Measurements from ENCODE around the gene ZKSCAN2.

The ZKSCAN2 gene

GRCh38 chr16:25212636-25213035 is 45.0 kb downstream of the ZKSCAN2 start:
- Histone ChIP-seq H4K20me1 (ENCODE audit: insufficient read depth, low read length, poor library complexity, severe bottlenecking) (no peaks in the 10 kb centered on the region), H2AFZ (ENCODE audit: low read length) (no peak overlapping the region), H3K9ac (ENCODE audit: low read depth, low read length, poor library complexity, severe bottlenecking) (no peak overlapping the region), H3K27me3 (ENCODE audit: insufficient read depth, low read length, poor library complexity, severe bottlenecking) (no peaks in the 10 kb centered on the region), H3K9me2 (replicated peaks; ENCODE audit: low read depth, low read length) (no peaks in the 10 kb centered on the region), H3K36me3 (ENCODE audit: insufficient read depth, low read length) (no peaks in the 10 kb centered on the region), H3K4me1 (ENCODE audit: insufficient read depth, low read length, poor library complexity, severe bottlenecking) (peaks cover 8% of the 10 kb centered on the region), H3K4me3 (ENCODE audit: low read length, poor library complexity, severe bottlenecking) (no peak overlapping the region), H3K9me3 (ENCODE audit: insufficient read depth, low read depth, low read length) (no peaks in the 10 kb centered on the region), H3K79me2 (ENCODE audit: insufficient read depth, low read length) (no peaks in the 10 kb centered on the region), H3F3A (ENCODE audit: low read depth) (no peaks in the 10 kb centered on the region), H3K4me2 (ENCODE audit: low read depth, low read length, poor library complexity, severe bottlenecking) (no peak overlapping the region)
- TF ChIP-seq CTCF (conservative IDR thresholded peaks at IDR 0.05; ENCODE audit: low read length) (no peak), EZH2phosphoT487 (IDR thresholded peaks at IDR 0.05; ENCODE audit: borderline replicate concordance) (no peak)

GRCh38 chr16:25210758-25211157 is 46.9 kb downstream of the ZKSCAN2 start:
- Histone ChIP-seq H3K9me3 (ENCODE audit: insufficient read depth, low read depth, low read length) (no peaks in the 10 kb centered on the region), H3F3A (ENCODE audit: low read depth) (no peaks in the 10 kb centered on the region), H3K27me3 (ENCODE audit: insufficient read depth, low read length, poor library complexity, severe bottlenecking) (no peaks in the 10 kb centered on the region), H2AFZ (ENCODE audit: low read length) (no peak overlapping the region), H3K9ac (ENCODE audit: low read depth, low read length, poor library complexity, severe bottlenecking) (no peak overlapping the region), H3K36me3 (ENCODE audit: insufficient read depth, low read length) (no peaks in the 10 kb centered on the region), H3K9me2 (replicated peaks; ENCODE audit: low read depth, low read length) (no peaks in the 10 kb centered on the region), H4K20me1 (ENCODE audit: insufficient read depth, low read length, poor library complexity, severe bottlenecking) (no peaks in the 10 kb centered on the region), H3K4me3 (ENCODE audit: low read length, poor library complexity, severe bottlenecking) (peak overlapping the region; percentile 34), H3K79me2 (ENCODE audit: insufficient read depth, low read length) (no peaks in the 10 kb centered on the region), H3K4me1 (ENCODE audit: insufficient read depth, low read length, poor library complexity, severe bottlenecking) (peaks cover 8% of the 10 kb centered on the region), H3K4me2 (ENCODE audit: low read depth, low read length, poor library complexity, severe bottlenecking) (peak overlapping the region; percentile 59)
- TF ChIP-seq CTCF (conservative IDR thresholded peaks at IDR 0.05; ENCODE audit: low read length) (no peak), EZH2phosphoT487 (IDR thresholded peaks at IDR 0.05; ENCODE audit: borderline replicate concordance) (no peak)

GRCh38 chr16:25199457-25199856 is 58.2 kb downstream of the ZKSCAN2 start:
- Histone ChIP-seq H3F3A (ENCODE audit: low read depth) (no peaks in the 10 kb centered on the region), H3K4me3 (ENCODE audit: low read length, poor library complexity, severe bottlenecking) (no peak overlapping the region), H3K9ac (ENCODE audit: low read depth, low read length, poor library complexity, severe bottlenecking) (no peak overlapping the region), H3K9me2 (replicated peaks; ENCODE audit: low read depth, low read length) (no peaks in the 10 kb centered on the region), H3K4me2 (ENCODE audit: low read depth, low read length, poor library complexity, severe bottlenecking) (no peak overlapping the region), H3K4me1 (ENCODE audit: insufficient read depth, low read length, poor library complexity, severe bottlenecking) (no peaks in the 10 kb centered on the region), H3K36me3 (ENCODE audit: insufficient read depth, low read length) (no peaks in the 10 kb centered on the region), H3K79me2 (ENCODE audit: insufficient read depth, low read length) (no peaks in the 10 kb centered on the region), H3K27me3 (ENCODE audit: insufficient read depth, low read length, poor library complexity, severe bottlenecking) (no peaks in the 10 kb centered on the region), H3K9me3 (ENCODE audit: insufficient read depth, low read depth, low read length) (no peaks in the 10 kb centered on the region), H2AFZ (ENCODE audit: low read length) (no peak overlapping the region), H4K20me1 (ENCODE audit: insufficient read depth, low read length, poor library complexity, severe bottlenecking) (no peaks in the 10 kb centered on the region)
- TF ChIP-seq EZH2phosphoT487 (IDR thresholded peaks at IDR 0.05; ENCODE audit: borderline replicate concordance) (no peak), CTCF (conservative IDR thresholded peaks at IDR 0.05; ENCODE audit: low read length) (no peak)

Data from Loucy (cell line).